WTC11 (cell line): ENCODE data around the gene GHRL.

ENCODE experiments used
- AFF4 ChIP-seq: sonication (generic); formaldehyde crosslinking; IDR thresholded peaks from 2 replicates; pipeline ENCODE4 v1.8.1; 2023; ENCODE audit warnings: mild to moderate bottlenecking, missing genetic modification reagents, borderline replicate concordance
- ZNF423 ChIP-seq: fragments of 250-450 bp; sonication (Bioruptor Pico); IDR thresholded peaks from 2 replicates; pipeline ENCODE4 v2.1.2; 2022; ENCODE audit warnings: mild to moderate bottlenecking, moderate library complexity

GRCh38 chr3:10277115-10277625 lies 15.6 kb downstream of the GHRL start:
- no peak for TF ChIP-seq AFF4 (CRISPR knock-in tag)
- TF ChIP-seq ZNF423 (CRISPR knock-in tag), result no peak
